DOHH2 (cell line): ENCODE measurements around the gene ANKHD1.

ENCODE experiments used
- H3F3A ChIP-seq: fragments of 200-600 bp; sonication (generic), shearing (Covaris generic); 2 replicates; pipeline ENCODE4 v1.6.0; 2016; ENCODE audit warnings: antibody characterized with exemption, mild to moderate bottlenecking; ENCODE audit not compliant: control insufficient read depth, insufficient read depth
- H3K27ac ChIP-seq: fragments of 200-600 bp; sonication (generic); 2 replicates; pipeline ENCODE4 v1.5.1; 2014; ENCODE audit warnings: low read depth, mild to moderate bottlenecking, low read length, moderate library complexity
- H3K27me3 ChIP-seq: fragments of 200-600 bp; sonication (generic); 2 replicates; pipeline ENCODE4 v1.6.1; 2014; ENCODE audit warnings: mild to moderate bottlenecking, low read length, mixed read lengths; ENCODE audit not compliant: control insufficient read depth
- H3K36me3 ChIP-seq: fragments of 200-600 bp; sonication (generic); 2 replicates; pipeline ENCODE4 v1.6.1; 2014; ENCODE audit warnings: mild to moderate bottlenecking, low read length, moderate library complexity, mixed read lengths; ENCODE audit not compliant: control insufficient read depth
- H3K4me1 ChIP-seq: fragments of 200-600 bp; sonication (generic); 2 replicates; pipeline ENCODE4 v1.6.1; 2014; ENCODE audit warnings: mild to moderate bottlenecking, low read length, mixed read lengths; ENCODE audit not compliant: control insufficient read depth
- H3K4me2 ChIP-seq: fragments of 200-600 bp; sonication (generic); 2 replicates; pipeline ENCODE4 v1.6.0; 2014; ENCODE audit warnings: mild to moderate bottlenecking, low read length, moderate library complexity
- H3K4me3 ChIP-seq: fragments of 200-600 bp; sonication (generic); 2 replicates; pipeline ENCODE4 v1.5.1; 2014; ENCODE audit warnings: mild to moderate bottlenecking, low read length, mixed read lengths
- H3K79me2 ChIP-seq: fragments of 200-600 bp; sonication (generic); 2 replicates; pipeline ENCODE4 v1.6.1; 2014; ENCODE audit warnings: mild to moderate bottlenecking, low read length, mixed read lengths; ENCODE audit not compliant: control insufficient read depth
- H3K9me2 ChIP-seq: fragments of 200-600 bp; sonication (generic); replicated peaks from 2 replicates; pipeline ENCODE4 v1.6.1; 2014; ENCODE audit warnings: mild to moderate bottlenecking, low read length, mixed read lengths; ENCODE audit not compliant: control insufficient read depth
- H3K9me3 ChIP-seq: fragments of 200-600 bp; sonication (generic); 2 replicates; pipeline ENCODE4 v1.6.1; 2014; ENCODE audit warnings: antibody characterized with exemption, low read length, mixed read lengths; ENCODE audit not compliant: control insufficient read depth, insufficient read depth
- H4K20me1 ChIP-seq: fragments of 200-600 bp; sonication (generic); 2 replicates; pipeline ENCODE4 v1.6.0; 2014; ENCODE audit warnings: low read depth, mild to moderate bottlenecking, antibody characterized with exemption, low read length, moderate library complexity; ENCODE audit not compliant: control insufficient read depth, insufficient read depth
- CTCF ChIP-seq: fragments of 200-600 bp; sonication (generic); IDR thresholded peaks from one replicate; pipeline ENCODE4 v1.5.1; 2014; ENCODE audit warnings: antibody characterized with exemption, mild to moderate bottlenecking, low read depth, low read length; ENCODE audit not compliant: poor library complexity, severe bottlenecking
- EZH2phosphoT487 ChIP-seq: fragments of 200-600 bp; sonication (generic); IDR thresholded peaks from 2 replicates; pipeline ENCODE4 v1.6.1; 2017; ENCODE audit warnings: borderline replicate concordance, mild to moderate bottlenecking, antibody characterized with exemption, low read length, moderate library complexity, mixed read lengths

ANKHD1 gene

GRCh38 chr5:140364472-140364765, 37.2 kb upstream of the ANKHD1 start:
- Histone ChIP-seq H3K79me2 (no peaks in the 10 kb centered on the region), H3K27me3 (no peaks in the 10 kb centered on the region), H3K9me2 (no peaks in the 10 kb centered on the region), H3K4me2 (no peak overlapping the region), H3K27ac (no peak overlapping the region), H3K36me3 (no peaks in the 10 kb centered on the region), H4K20me1 (no peaks in the 10 kb centered on the region), H3K4me3 (no peak overlapping the region), H3F3A (no peaks in the 10 kb centered on the region), H3K9me3 (no peaks in the 10 kb centered on the region), H3K4me1 (peaks cover 9% of the 10 kb centered on the region; the same call in 1 of the 2 replicates)
- TF ChIP-seq CTCF = no peak
- no peak for TF ChIP-seq EZH2phosphoT487

GRCh38 chr5:140365282-140365681, 36.4 kb upstream of the ANKHD1 start:
- H3K4me1 ChIP-seq = peaks cover 9% of the 10 kb centered on the region; the same call in 1 of the 2 replicates
- H3K4me3 ChIP-seq = no peak overlapping the region
- H3F3A ChIP-seq = no peaks in the 10 kb centered on the region
- H3K4me2 ChIP-seq = no peak overlapping the region
- H4K20me1 ChIP-seq = no peaks in the 10 kb centered on the region
- H3K27me3 ChIP-seq = no peaks in the 10 kb centered on the region
- no peak overlapping the region for H3K27ac ChIP-seq
- no peaks in the 10 kb centered on the region for H3K9me2 ChIP-seq
- no peaks in the 10 kb centered on the region for H3K79me2 ChIP-seq
- no peaks in the 10 kb centered on the region for H3K9me3 ChIP-seq
- no peak for TF ChIP-seq CTCF
- TF ChIP-seq EZH2phosphoT487 = no peak
- H3K36me3 ChIP-seq = no peaks in the 10 kb centered on the region

- Histone ChIP-seq H3K27ac (no peak overlapping the region), H3K36me3 (no peaks in the 10 kb centered on the region), H3K9me2 (no peaks in the 10 kb centered on the region), H3K9me3 (no peaks in the 10 kb centered on the region), H3K4me3 (no peak overlapping the region), H3F3A (no peaks in the 10 kb centered on the region), H3K4me1 (peaks cover 9% of the 10 kb centered on the region; the same call in 1 of the 2 replicates), H4K20me1 (no peaks in the 10 kb centered on the region), H3K4me2 (no peak overlapping the region), H3K79me2 (no peaks in the 10 kb centered on the region), H3K27me3 (no peaks in the 10 kb centered on the region)
- TF ChIP-seq CTCF (no peak), EZH2phosphoT487 (no peak)
Observed at GRCh38 chr5:140365941-140366340, 35.7 kb upstream of the ANKHD1 start.
